Skeletal muscle tissue (tissue), 4 donors: ENCODE measurements around the gene DLGAP4. TPM values are rescaled to one million over a fixed set of nuclear protein-coding genes. Genes with fewer than 3 reads are reported as not detected.

ENCODE experiments used
- H3K27ac ChIP-seq: one replicate; pipeline ENCODE4 v1.7.0; 2013; ENCODE audit warnings: mild to moderate bottlenecking, low read depth, low read length, inconsistent platforms
- H3K27me3 ChIP-seq, 3 donors: one replicate each; pipeline ENCODE4 v1.7.0; 2013; ENCODE audit warnings: low read length in 3 of 3; ENCODE audit not compliant: control insufficient read depth in 3 of 3, insufficient read depth in 3 of 3
- H3K36me3 ChIP-seq, 3 donors: one replicate each; pipeline ENCODE4 v1.7.0; 2013; ENCODE audit warnings: low read length in 3 of 3; ENCODE audit not compliant: control insufficient read depth in 3 of 3, insufficient read depth in 3 of 3
- H3K4me1 ChIP-seq, 3 donors: one replicate each; pipeline ENCODE4 v1.7.0; 2013; ENCODE audit warnings: low read length in 3 of 3, mild to moderate bottlenecking in 3 of 3; ENCODE audit not compliant: control insufficient read depth in 3 of 3, insufficient read depth in 3 of 3
- H3K4me3 ChIP-seq, 3 donors: one replicate each; pipeline ENCODE4 v1.7.0; 2013; ENCODE audit warnings: low read length in 3 of 3
- H3K9ac ChIP-seq, 3 donors: one replicate each; pipeline ENCODE4 v1.7.0; 2013; ENCODE audit warnings: low read length in 3 of 3, mild to moderate bottlenecking in 3 of 3, moderate library complexity in 2 of 3, low read depth in 1 of 3
- H3K9me3 ChIP-seq, 3 donors: one replicate each; pipeline ENCODE4 v1.7.0; 2013; ENCODE audit warnings: low read length in 3 of 3; ENCODE audit not compliant: control insufficient read depth in 3 of 3
- total RNA-seq: library from RNA; depleted of rRNA; stranded (reverse); fragments of >200 nt; gene quantifications from one replicate; pipeline ENCODE4 v1.2.3, GENCODE V29; 2014
- donor health status: Osteomylitis.

The DLGAP4 gene
- total RNA-seq, 1 donor from 2014 or later, result 6.8 TPM

DNA sequence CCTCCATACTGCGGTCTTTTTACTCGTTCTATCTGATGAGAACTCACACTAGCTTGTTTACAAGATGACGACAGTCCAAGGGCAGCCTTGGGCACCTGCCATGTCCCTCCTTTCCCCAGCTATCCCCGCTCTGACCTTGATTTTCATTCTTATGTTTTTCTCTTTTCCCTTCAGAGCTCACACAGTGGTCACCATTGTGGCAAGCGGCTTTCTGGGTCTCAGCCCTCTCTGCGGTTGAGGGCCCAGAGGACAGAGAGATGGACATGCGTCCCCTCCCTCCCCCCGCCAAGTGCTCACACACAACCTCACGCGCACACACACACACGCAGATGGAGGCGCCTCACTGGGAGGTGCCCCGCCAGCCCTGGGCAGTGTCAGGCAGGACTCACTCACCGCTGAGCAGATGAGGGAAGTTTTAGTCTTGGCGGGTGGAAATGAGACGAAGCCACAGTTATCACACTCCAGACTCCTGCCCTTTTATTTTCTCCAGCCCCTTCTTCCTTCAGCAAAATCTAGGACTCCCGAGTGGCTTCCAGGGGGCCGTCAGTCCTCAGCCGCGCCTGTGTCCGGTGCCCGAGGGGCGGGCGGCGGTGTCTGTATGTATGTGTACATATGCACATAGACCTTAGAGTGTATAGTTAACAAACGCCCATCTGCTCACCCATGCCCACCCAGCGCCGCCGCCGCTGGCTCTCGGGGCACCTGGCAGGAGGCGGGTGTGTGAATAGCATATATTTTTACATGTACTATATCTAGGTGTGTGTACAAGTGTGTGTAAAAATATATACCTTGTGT is 221.4 kb downstream of the DLGAP4 start:
- peaks cover 44 to 48% (median 44%) of the 10 kb centered on the region in 3 donors for H3K36me3 ChIP-seq
- no peak overlapping the region for H3K4me3 ChIP-seq
- no peak overlapping the region for H3K27ac ChIP-seq
- no peaks in the 10 kb centered on the region for H3K9me3 ChIP-seq
- no peaks in the 10 kb centered on the region for H3K27me3 ChIP-seq
- no peak overlapping the region for H3K9ac ChIP-seq
- H3K4me1 ChIP-seq, result peaks cover 0 to 3% (median 0%) of the 10 kb centered on the region in 3 donors

DNA sequence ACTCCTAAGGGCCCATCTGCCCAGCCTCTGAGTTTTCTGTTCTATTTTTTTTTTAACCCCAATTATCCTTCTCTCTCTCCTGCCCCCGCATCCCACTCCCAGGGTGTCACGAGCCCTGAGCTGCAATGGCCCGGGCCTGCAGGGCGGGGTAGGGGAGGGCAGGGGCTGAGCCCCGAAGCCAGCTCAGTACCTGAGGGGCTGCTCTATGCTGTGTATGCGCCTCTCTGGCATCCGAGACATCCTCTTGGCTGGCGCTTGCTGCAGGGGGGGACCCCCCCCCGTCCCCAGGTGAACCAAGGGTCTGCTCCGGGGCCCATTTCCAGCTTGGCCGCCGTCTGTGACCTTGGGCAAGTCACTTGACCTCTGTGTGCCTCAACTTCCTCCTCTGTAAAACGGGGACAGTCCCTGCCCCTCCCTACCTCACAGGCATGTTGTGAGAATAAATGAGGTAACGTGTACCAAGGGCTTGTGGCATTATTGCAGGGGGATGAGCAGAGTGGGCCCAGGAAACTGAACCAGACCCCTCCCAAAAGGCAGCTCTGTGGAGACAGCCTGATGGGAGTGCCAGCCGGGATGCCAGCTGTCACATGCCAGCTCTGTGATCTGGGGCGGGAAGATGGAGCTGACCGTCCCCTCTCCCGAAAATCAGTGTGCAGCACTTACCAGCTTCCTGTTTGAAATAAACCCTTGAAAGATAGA is 222.2 kb downstream of the DLGAP4 start:
- H3K27me3 ChIP-seq, result no peaks in the 10 kb centered on the region
- H3K9ac ChIP-seq, result no peak overlapping the region
- peaks cover 40 to 43% (median 42%) of the 10 kb centered on the region in 3 donors for H3K36me3 ChIP-seq
- H3K4me3 ChIP-seq, result no peak overlapping the region
- H3K9me3 ChIP-seq, result no peaks in the 10 kb centered on the region
- H3K27ac ChIP-seq, result no peak overlapping the region
- no peaks in the 10 kb centered on the region for H3K4me1 ChIP-seq

DNA sequence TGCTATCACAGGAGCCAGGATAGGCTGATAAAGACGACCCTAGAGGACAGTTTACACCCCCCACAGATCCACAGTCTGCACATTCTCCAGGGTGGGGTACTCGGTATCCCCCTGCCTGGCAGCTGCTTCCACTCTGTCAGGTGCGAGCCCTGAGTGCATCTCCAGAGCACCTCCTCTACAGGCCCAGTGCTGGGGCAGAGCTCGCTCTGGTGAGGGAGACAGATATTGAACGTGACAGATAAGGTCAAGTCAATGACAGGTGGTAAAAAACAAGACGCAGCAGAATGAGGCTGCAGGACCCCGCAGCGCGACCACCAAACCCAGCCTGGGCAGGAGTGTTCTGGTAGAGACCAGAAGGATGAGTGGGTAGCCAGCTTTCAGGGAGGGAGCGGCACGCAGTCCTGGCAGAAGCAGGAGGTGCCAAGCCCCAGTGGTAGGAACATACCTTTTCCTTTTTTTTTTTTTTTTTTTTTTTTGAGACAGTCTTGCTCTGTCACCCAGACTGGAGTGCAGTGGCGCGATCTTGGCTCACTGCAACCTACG is 222.8 kb downstream of the DLGAP4 start:
- Histone ChIP-seq H3K27ac (no peak overlapping the region), H3K9ac (no peak overlapping the region), H3K36me3 (peaks cover 38 to 40% (median 39%) of the 10 kb centered on the region in 3 donors), H3K4me1 (no peaks in the 10 kb centered on the region), H3K9me3 (no peaks in the 10 kb centered on the region), H3K27me3 (no peaks in the 10 kb centered on the region), H3K4me3 (no peak overlapping the region)

DNA sequence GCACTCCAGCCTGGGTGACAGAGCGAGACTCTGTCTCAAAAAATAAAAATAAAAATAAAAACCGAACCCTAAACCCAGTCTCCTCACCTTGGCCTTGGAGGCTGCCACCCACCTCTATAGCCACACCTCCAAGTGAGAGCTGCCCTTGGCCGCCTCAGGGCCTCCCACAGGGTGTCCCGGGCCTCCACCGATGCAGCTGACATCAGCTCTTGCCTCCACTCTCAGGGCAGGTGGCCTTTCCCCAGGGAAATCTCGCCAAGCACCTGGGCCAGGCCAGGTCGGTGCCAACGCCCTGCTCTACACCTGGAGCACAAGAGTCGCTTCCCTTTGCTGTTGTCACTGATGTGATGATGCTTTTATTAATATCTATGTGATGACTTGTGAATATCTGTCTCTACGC is 226.2 kb downstream of the DLGAP4 start:
- Histone ChIP-seq H3K9ac (no peak overlapping the region), H3K27ac (no peak overlapping the region), H3K4me3 (no peak overlapping the region), H3K4me1 (no peaks in the 10 kb centered on the region), H3K9me3 (no peaks in the 10 kb centered on the region), H3K27me3 (no peaks in the 10 kb centered on the region), H3K36me3 (peaks cover 8 to 13% (median 11%) of the 10 kb centered on the region in 3 donors)

DNA sequence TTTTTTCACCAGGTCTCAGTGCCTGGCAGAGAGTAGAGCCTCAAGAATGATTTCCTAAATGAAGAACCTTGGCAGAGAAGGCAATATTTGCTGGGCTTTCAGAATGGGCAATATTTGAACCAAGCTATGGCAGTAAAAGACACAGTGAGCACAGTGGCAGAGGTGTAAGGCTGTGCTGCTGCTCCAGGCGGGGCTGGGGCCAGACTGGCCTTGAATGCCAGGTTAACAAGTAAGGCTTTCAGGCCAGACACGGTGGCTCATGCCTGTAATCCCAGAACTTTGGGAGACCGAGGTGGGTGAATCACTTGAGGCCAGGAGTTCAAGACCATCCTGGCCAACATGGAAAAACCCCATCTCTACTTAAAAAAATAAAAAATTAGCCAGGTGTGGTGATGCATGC is 226.7 kb downstream of the DLGAP4 start:
- H3K4me3 ChIP-seq, result no peak overlapping the region
- H3K36me3 ChIP-seq, result peaks cover 4 to 9% (median 9%) of the 10 kb centered on the region in 3 donors
- no peak overlapping the region for H3K9ac ChIP-seq
- no peaks in the 10 kb centered on the region for H3K4me1 ChIP-seq
- H3K27ac ChIP-seq, result no peak overlapping the region
- H3K27me3 ChIP-seq, result no peaks in the 10 kb centered on the region
- no peaks in the 10 kb centered on the region for H3K9me3 ChIP-seq

DNA sequence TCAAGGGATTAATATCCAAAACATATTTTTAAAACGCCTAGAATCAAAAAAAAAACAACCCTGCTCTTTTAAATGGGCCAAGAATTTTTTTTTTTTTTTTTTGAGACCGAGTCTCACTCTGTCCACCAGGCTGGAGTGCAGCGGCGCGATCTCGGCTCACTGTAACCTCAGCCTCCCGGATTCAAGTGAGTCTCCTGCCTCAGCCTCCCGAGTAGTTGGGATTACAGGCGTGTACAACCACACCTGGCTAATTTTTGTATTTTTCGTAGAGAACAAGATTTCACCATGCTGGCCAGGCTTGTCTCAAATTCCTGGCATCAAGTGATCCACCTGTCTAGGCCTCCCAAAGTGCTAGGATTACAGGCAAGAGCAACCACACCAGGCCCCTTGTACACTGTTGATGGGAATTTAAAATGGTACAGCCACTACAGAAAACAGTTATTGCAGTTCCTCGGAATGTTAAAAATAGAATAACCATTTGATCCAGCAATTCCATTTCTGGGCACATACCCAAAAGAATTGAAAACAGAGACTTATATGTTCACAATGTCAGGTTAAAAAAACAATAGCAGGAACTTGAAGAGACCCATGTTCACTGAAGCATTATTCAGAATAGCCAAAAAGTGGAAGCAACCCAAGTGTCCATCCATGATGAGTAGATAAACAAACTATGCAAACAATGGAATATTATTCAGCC is 232.0 kb downstream of the DLGAP4 start:
- H3K4me3 ChIP-seq, result no peak overlapping the region
- no peaks in the 10 kb centered on the region for H3K36me3 ChIP-seq
- no peaks in the 10 kb centered on the region for H3K9me3 ChIP-seq
- H3K27me3 ChIP-seq, result peaks cover 0 to 6% (median 0%) of the 10 kb centered on the region in 3 donors
- peaks cover 7 to 14% (median 14%) of the 10 kb centered on the region in 3 donors for H3K4me1 ChIP-seq
- peak overlapping the region; percentile 62 for H3K27ac ChIP-seq
- H3K9ac ChIP-seq, result no peak overlapping the region

DNA sequence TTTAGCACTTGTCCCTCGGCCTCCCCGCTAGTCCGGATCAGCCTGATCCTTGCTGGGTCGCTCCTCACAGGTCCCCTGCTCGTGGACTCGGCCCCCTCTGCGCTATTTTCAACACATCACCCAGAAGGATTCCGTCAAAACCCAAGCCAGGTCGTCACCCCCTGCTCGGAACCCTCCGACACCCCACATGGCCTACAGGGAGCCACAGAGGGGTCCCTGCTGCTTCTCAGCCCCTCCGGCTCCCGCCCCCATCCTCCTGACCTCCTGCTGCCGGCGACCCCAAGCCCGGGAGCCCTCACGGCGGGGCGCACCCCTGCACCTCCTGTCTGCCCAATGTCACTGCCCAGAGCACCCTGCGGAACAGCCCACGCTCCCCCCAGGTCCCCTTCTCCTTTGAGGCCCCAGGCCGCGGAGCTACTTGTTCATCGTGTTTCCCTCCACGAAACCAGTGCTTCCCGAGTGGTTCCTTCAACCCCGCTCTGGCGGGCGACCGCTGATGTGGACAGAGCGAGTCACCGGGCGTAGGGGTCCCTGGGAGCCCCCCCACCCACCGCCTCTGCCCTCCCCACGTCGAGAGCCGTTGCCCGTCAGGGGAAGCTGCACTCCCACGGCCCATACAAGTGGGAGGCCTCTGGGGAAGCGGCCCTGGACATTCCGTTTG is 234.5 kb downstream of the DLGAP4 start:
- peaks cover 17 to 28% (median 28%) of the 10 kb centered on the region in 3 donors for H3K4me1 ChIP-seq
- H3K4me3 ChIP-seq, result peak overlapping the region in 2 of 3 donors; percentile 38 to 70
- peak overlapping the region in 2 of 3 donors; percentile 32 to 73 for H3K9ac ChIP-seq
- no peaks in the 10 kb centered on the region for H3K9me3 ChIP-seq
- peaks cover 0 to 2% (median 2%) of the 10 kb centered on the region in 3 donors for H3K36me3 ChIP-seq
- H3K27me3 ChIP-seq, result peaks cover 0 to 6% (median 0%) of the 10 kb centered on the region in 3 donors
- H3K27ac ChIP-seq, result peak overlapping the region; percentile 90

DNA sequence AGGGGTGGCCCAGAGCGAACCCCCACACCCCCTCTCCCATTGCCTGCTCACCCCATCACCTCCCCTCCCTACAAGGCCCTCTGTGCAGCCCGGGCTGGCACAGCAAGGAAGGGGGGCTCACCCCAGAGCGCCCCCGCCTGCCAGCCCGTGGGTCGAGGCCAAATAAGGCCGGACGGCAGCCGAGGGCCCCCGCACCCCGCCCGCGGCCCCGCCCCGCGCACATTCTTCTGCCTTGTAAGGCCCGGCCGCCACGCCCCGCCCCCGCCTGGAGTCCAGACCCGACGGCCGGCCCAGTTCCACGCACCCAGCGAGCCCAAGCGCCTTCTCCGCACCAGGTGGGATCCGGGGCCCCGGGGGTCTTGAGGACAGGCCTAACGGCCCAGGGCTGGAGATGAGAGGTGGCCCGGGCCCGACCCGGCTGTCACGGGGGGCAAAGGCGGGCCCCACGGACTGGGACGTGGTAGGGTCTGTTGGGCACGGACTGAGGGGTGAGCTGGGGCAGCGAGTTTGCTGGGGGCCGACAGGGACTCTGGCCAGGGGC is 235.2 kb downstream of the DLGAP4 start, which contains the start of gene MYL9:
Gene MYL9, plus strand, starts transcription at position 293 of the 541 bp plus-strand sequence. CDS start 3,366 bp downstream, outside the sequence.
- Histone ChIP-seq H3K4me3 (peak within 1 kb of the TSS; percentile 68 to 80 (median 75)), H3K27me3 (peaks cover 0 to 6% (median 0%) of the 10 kb centered on the region in 3 donors), H3K36me3 (peaks cover 0 to 4% (median 2%) of the 10 kb centered on the region in 3 donors), H3K9ac (peak within 1 kb of the TSS; percentile 79 to 92 (median 79)), H3K27ac (peak within 1 kb of the TSS; percentile 90), H3K9me3 (no peaks in the 10 kb centered on the region), H3K4me1 (peaks cover 17 to 28% (median 28%) of the 10 kb centered on the region in 3 donors)
